GM19438 (cell line): Measurements from ENCODE around the gene PEAK1.
"Not testable (repeated sequence)": the region's sequence is repeated elsewhere in the genome, so short reads cannot be mapped to it uniquely, and the experiment has no call there.

Experiments
- ATAC-seq: cut with Tn5 transposase; IDR thresholded peaks from one replicate; pipeline ENCODE4 v1.9.1; 2021; ENCODE audit warnings: low read depth; ENCODE audit not compliant: unreplicated experiment

PEAK1 gene

GRCh38 chr15:77406173-77406759 lies 13.6 kb downstream of the PEAK1 start:
- not testable (repeated sequence) for ATAC-seq

- no peak for ATAC-seq
Measured at GRCh38 chr15:77402740-77403379, 17.0 kb downstream of the PEAK1 start.

- ATAC-seq: no peak
Measured at GRCh38 chr15:77400258-77400657, 19.6 kb downstream of the PEAK1 start.

- no peak for ATAC-seq
Measured at GRCh38 chr15:77398927-77399326, 21.0 kb downstream of the PEAK1 start.

- ATAC-seq: no peak
Measured at GRCh38 chr15:77396692-77397091, 23.2 kb downstream of the PEAK1 start.

GRCh38 chr15:77395013-77395774 lies 24.7 kb downstream of the PEAK1 start:
- ATAC-seq: no peak

- ATAC-seq: no peak
Measured at GRCh38 chr15:77393471-77393840, 26.4 kb downstream of the PEAK1 start.

- no peak for ATAC-seq
Measured at GRCh38 chr15:77392762-77393470, 27.0 kb downstream of the PEAK1 start.

- ATAC-seq: no peak
Measured at GRCh38 chr15:77391372-77391951, 28.4 kb downstream of the PEAK1 start.

- no peak for ATAC-seq
Measured at GRCh38 chr15:77387365-77388105, 32.4 kb downstream of the PEAK1 start.

GRCh38 chr15:77386626-77387025 lies 33.3 kb downstream of the PEAK1 start:
- no peak for ATAC-seq

GRCh38 chr15:77384589-77385359 lies 35.1 kb downstream of the PEAK1 start:
- ATAC-seq: no peak

- ATAC-seq: no peak
Measured at GRCh38 chr15:77384086-77384485, 35.8 kb downstream of the PEAK1 start.

GRCh38 chr15:77380033-77380432 lies 39.9 kb downstream of the PEAK1 start:
- ATAC-seq: no peak

- ATAC-seq: no peak
Measured at GRCh38 chr15:77376770-77377169, 43.1 kb downstream of the PEAK1 start.

GRCh38 chr15:77375133-77375532 lies 44.8 kb downstream of the PEAK1 start:
- ATAC-seq: no peak

- ATAC-seq: no peak
Measured at GRCh38 chr15:77373441-77373840, 46.5 kb downstream of the PEAK1 start.

- no peak for ATAC-seq
Measured at GRCh38 chr15:77371850-77372563, 47.9 kb downstream of the PEAK1 start.

GRCh38 chr15:77370580-77370979 lies 49.3 kb downstream of the PEAK1 start:
- no peak for ATAC-seq
